PC-9 (cell line): ENCODE data around the gene ETFA. TPM values are rescaled to one million over a fixed set of nuclear protein-coding genes. Genes with fewer than 3 reads are reported as not detected.

Source experiments
- BruUV-seq: library from RNA; stranded (reverse); fragments of 400-500 nt; replicated peaks from 2 replicates; lab custom pipeline; 2021; lab: Mats Ljungman, UMichigan
- CTCF ChIA-PET: fragments of 300-600 bp; sonication (Branson Sonifier 250); formaldehyde crosslinking; loops from one replicate; lab custom pipeline; 2022; ENCODE audit warnings: antibody characterized with exemption; lab: Charles Lee
- POLR2A ChIA-PET: fragments of 300-600 bp; sonication (Branson Sonifier 250); formaldehyde crosslinking; loops from one replicate; lab custom pipeline; 2022; ENCODE audit warnings: antibody characterized with exemption; ENCODE audit not compliant: unreplicated experiment; lab: Charles Lee
- DNase-seq, 2 experiments: peaks; one replicate each; pipeline versions ENCODE4 v3.0.0 to v3.0.0-alpha.2; 2015 to 2022; ENCODE audit warnings: mixed read lengths in 1 of 2
- H2AFZ ChIP-seq: fragments of 200-600 bp; sonication (generic); 2 replicates; pipeline ENCODE4 v1.8.1; 2017; ENCODE audit warnings: antibody characterized with exemption
- H3F3A ChIP-seq: fragments of 200-600 bp; sonication (generic); 2 replicates; pipeline ENCODE4 v1.8.1; 2017; ENCODE audit warnings: antibody characterized with exemption, mild to moderate bottlenecking, low read depth; ENCODE audit not compliant: insufficient read depth
- H3K27ac ChIP-seq: fragments of 200-600 bp; sonication (generic); 2 replicates; pipeline ENCODE4 v1.6.1; 2016; ENCODE audit warnings: mixed run types
- H3K27me3 ChIP-seq: fragments of 200-600 bp; sonication (generic); 2 replicates; pipeline ENCODE4 v1.6.1; 2016; ENCODE audit warnings: low read depth, mixed run types; ENCODE audit not compliant: insufficient read depth
- H3K36me3 ChIP-seq: fragments of 200-600 bp; sonication (generic); 2 replicates; pipeline ENCODE4 v1.6.1; 2016; ENCODE audit warnings: low read depth, mixed run types
- H3K4me1 ChIP-seq: fragments of 200-600 bp; sonication (generic); replicated peaks from 2 replicates; pipeline ENCODE4 v1.6.1; 2016; ENCODE audit warnings: mixed run types; ENCODE audit not compliant: insufficient read depth
- H3K4me2 ChIP-seq: fragments of 200-600 bp; sonication (generic); 2 replicates; pipeline ENCODE4 v1.6.1; 2017; ENCODE audit warnings: mixed run types
- H3K4me3 ChIP-seq: fragments of 200-600 bp; sonication (generic); 2 replicates; pipeline ENCODE4 v1.6.1; 2016; ENCODE audit warnings: mixed run types
- H3K79me2 ChIP-seq: fragments of 200-600 bp; sonication (generic); 2 replicates; pipeline ENCODE4 v1.6.1; 2017; ENCODE audit warnings: low read depth, mixed run types
- H3K9me2 ChIP-seq: fragments of 200-600 bp; sonication (generic); 2 replicates; pipeline ENCODE4 v1.8.1; 2017; ENCODE audit warnings: mild to moderate bottlenecking; ENCODE audit not compliant: insufficient read depth
- H3K9me3 ChIP-seq: fragments of 200-600 bp; sonication (generic); 2 replicates; pipeline ENCODE4 v1.8.1; 2016; ENCODE audit warnings: low read depth; ENCODE audit not compliant: insufficient read depth
- H4K20me1 ChIP-seq: fragments of 200-600 bp; sonication (generic); 2 replicates; pipeline ENCODE4 v1.8.1; 2017; ENCODE audit not compliant: insufficient read depth
- CTCF ChIP-seq: fragments of 200-600 bp; sonication (generic); conservative IDR thresholded peaks from 2 replicates; pipeline ENCODE4 v1.6.1; 2017; ENCODE audit warnings: mixed run types, antibody characterized with exemption, mild to moderate bottlenecking, moderate library complexity
- EZH2 ChIP-seq: fragments of 200-600 bp; sonication (generic); IDR thresholded peaks from 2 replicates; pipeline ENCODE4 v1.8.0; 2017; ENCODE audit warnings: antibody characterized with exemption, low read depth
- intact Hi-C: fragments of 100-400 bp; cut with micrococcal nuclease; formaldehyde crosslinking; loops from one replicate; pipeline ENCODE4 v1.10.0; 2022; ENCODE audit not compliant: unreplicated experiment
- total RNA-seq: library from RNA; stranded (reverse); gene quantifications from 2 replicates; pipeline ENCODE4 v1.2.3, GENCODE V29; 2021

The ETFA gene
- total RNA-seq, 1 experiment from 2014 or later: 187 TPM

- Histone ChIP-seq H3F3A (no peaks in the 10 kb centered on the region), H3K36me3 (no peaks in the 10 kb centered on the region), H3K27ac (no peak overlapping the region), H3K9me3 (no peaks in the 10 kb centered on the region), H4K20me1 (no peaks in the 10 kb centered on the region), H3K4me3 (no peak overlapping the region), H3K4me1 (peaks cover 9% of the 10 kb centered on the region), H3K79me2 (no peaks in the 10 kb centered on the region), H2AFZ (no peak overlapping the region), H3K9me2 (no peaks in the 10 kb centered on the region), H3K4me2 (no peak overlapping the region), H3K27me3 (no peaks in the 10 kb centered on the region)
- ChIA-PET CTCF (no interaction called here), POLR2A (no interaction called here)
- no TSS peak for BruUV-seq
- intact Hi-C loops: no loop called here
- no peak for TF ChIP-seq CTCF
- TF ChIP-seq EZH2: no peak
- no peak for DNase-seq
Measured at GRCh38 chr15:76181705-76182107, 129.6 kb downstream of the ETFA start.

GRCh38 chr15:76180321-76180720 lies 130.9 kb downstream of the ETFA start:
- DNase-seq: no peak
- TF ChIP-seq EZH2 (no peak), CTCF (no peak)
- CTCF ChIA-PET: no interaction called here
- Histone ChIP-seq H3K9me2 (no peaks in the 10 kb centered on the region), H3K4me2 (no peak overlapping the region), H3K4me1 (peaks cover 9% of the 10 kb centered on the region), H3K36me3 (no peaks in the 10 kb centered on the region), H2AFZ (no peak overlapping the region), H3K27me3 (no peaks in the 10 kb centered on the region), H3K4me3 (no peak overlapping the region), H3F3A (no peaks in the 10 kb centered on the region), H4K20me1 (no peaks in the 10 kb centered on the region), H3K79me2 (no peaks in the 10 kb centered on the region), H3K9me3 (no peaks in the 10 kb centered on the region), H3K27ac (no peak overlapping the region)
- BruUV-seq: no TSS peak
- intact Hi-C loops: no loop called here
- POLR2A ChIA-PET: interaction anchor here (0.7 kb wide), 1 partner anchor 553 kb away, joined by 10 read pairs; no protein-coding TSS in a partner anchor

GRCh38 chr15:76179023-76179422 lies 132.2 kb downstream of the ETFA start:
- H3K27me3 ChIP-seq: no peaks in the 10 kb centered on the region
- no peaks in the 10 kb centered on the region for H3F3A ChIP-seq
- no peak for DNase-seq
- H3K4me3 ChIP-seq: no peak overlapping the region
- H3K27ac ChIP-seq: no peak overlapping the region
- H3K4me2 ChIP-seq: no peak overlapping the region
- CTCF ChIA-PET: interaction anchor here (0.6 kb wide), 1 partner anchor 44 kb away, joined by 3 read pairs; no protein-coding TSS in a partner anchor
- intact Hi-C loops: no loop called here
- H4K20me1 ChIP-seq: no peaks in the 10 kb centered on the region
- no peaks in the 10 kb centered on the region for H3K36me3 ChIP-seq
- POLR2A ChIA-PET: no interaction called here
- TF ChIP-seq CTCF (no peak), EZH2 (no peak)
- H3K4me1 ChIP-seq: peaks cover 9% of the 10 kb centered on the region
- H3K79me2 ChIP-seq: no peaks in the 10 kb centered on the region
- no peaks in the 10 kb centered on the region for H3K9me3 ChIP-seq
- no TSS peak for BruUV-seq
- H2AFZ ChIP-seq: no peak overlapping the region
- no peaks in the 10 kb centered on the region for H3K9me2 ChIP-seq
